Activated CD8-positive, alpha-beta memory T cell treated with anti-CD3 and anti-CD28 coated beads, Interleukin-2, amount 50 U/mL, for 24 hours (primary cell): ENCODE data around the gene SARNP.

Source experiments
- DNase-seq: peaks from one replicate; pipeline ENCODE4 v3.0.0-alpha.2; 2020; ENCODE audit errors: extremely low read depth

SARNP gene

DNA sequence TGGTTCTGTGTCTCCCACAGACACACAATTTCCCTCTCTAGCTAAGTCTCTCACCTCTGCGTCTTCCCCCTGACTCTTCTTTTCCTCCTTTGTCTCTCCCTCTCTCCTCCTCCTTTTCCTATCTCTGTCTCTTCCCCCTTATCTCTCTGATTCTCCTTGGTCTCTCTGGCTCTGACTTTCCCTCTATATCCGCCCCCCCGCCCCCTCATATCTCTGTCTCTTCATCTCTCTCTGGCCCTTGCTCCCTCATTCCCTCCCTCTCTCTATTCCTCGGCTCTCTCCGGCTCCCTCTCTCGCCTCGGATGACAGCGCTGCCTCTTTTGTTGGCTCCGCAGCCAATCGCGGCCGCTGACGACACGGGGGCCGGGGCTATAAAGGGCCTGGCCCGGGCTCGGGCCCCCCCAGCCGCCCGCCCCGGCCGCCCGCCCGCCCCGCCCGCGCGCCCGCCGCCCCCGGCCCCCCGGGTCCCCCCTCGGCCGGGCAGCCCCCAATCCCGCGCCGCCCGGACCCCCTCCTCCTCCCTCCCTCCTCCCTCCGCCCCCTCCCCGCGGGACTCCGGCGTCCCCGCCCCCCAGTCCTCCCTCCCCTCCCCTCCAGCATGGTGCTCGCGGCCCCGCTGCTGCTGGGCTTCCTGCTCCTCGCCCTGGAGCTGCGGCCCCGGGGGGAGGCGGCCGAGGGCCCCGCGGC, 74.7 kb downstream of the SARNP start, which contains the start of gene GDF11:
Gene GDF11, plus strand, starts transcription at position 404 of the 687 bp plus-strand sequence. Its CDS starts 195 bp downstream, at position 599.
- no peak for DNase-seq

DNA sequence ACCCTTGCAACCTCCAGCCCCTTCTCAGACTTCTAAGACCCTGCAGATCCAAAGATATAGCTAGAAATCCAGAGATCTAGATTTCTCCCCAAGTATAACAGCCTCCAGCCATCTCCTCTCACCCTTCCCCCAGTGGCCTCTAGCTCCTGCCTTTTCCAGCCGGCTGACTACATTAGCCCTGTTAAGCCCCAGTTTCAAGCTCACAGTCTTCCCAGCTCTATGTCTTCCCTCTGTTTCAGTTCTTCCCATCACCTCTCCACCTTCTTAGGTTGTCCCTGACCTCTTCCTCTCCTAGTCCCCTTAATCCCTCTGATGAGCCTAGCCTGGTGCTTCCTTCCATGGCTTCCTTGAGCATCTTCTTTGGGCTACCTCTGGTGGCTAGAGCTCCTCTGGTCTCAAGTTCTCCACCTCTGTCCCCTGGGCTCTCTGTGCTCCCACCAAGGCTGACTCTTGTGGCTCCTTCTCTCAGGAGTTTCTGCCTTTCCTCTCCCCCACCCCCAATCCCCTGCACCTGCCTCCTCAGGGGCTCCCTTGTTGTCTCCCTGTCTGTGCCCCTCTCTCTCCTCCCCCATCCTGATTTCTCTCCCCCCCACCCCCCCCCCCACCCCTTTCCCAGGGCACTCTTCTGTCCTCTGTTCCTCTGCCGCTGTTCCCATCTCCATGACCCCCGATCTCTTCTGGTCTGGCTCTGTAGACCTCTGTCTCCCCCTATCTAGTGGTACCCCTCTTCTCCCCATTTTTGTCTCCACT, 75.4 kb downstream of the SARNP start:
- no peak for DNase-seq

DNA sequence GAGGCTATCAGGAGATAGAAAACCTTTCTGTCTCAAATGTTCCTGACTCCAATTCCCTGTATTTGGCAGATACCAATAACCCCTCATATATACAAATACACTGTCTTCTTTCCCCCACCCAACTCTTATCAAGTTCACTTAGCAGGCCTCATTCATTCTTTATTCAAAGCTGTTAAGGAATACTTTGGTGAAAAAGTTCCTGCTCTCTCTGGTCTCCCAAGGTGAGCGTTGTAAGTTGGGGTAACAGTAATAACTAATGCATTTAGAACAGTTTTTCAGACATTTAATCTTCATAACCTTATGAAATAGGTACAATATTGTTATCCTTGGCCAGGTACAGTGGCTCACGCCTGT, 78.5 kb downstream of the SARNP start:
- DNase-seq = no peak

DNA sequence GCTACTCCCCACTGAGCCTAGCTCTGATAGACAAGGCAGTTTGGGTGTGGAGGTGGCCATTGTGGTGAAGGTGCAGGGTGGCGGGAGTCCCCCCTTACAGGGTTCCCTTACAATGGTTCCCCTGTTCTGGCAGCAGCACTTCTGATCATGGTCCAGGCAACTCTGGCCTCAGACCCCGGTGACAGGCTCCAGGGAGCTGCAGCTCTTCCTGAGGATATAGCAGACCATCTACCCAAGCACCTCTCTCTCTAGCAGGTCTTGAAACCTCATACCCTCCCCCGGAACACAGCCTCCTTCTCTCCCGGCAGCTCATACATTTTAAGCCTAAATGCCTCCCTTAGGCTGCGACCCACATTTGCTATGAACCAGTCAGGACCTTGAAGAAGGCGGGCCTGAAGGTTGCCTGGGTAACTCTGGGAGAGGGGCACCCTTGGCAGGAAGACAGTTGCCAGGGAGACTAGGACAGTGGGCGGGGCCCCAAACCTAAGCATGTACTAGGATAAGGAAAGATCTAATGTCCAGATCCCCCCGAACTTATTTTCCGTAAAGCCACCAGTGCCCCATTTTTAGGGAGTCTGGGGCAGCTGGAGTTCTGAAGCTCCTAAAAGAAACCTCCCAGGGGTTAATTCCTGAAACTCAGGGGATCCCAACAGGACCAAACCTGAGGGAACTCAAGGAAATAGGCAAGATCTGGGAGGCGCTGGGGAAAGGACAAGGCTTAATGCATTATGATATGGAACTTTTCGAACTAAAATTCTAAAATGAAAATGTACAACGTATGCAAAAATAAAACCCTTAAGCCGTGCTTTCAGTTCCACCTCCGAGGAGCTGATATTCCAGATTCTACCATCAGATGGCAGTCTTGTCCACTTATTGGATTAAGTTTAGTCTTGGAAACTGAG, 79.2 kb downstream of the SARNP start:
- no peak for DNase-seq

DNA sequence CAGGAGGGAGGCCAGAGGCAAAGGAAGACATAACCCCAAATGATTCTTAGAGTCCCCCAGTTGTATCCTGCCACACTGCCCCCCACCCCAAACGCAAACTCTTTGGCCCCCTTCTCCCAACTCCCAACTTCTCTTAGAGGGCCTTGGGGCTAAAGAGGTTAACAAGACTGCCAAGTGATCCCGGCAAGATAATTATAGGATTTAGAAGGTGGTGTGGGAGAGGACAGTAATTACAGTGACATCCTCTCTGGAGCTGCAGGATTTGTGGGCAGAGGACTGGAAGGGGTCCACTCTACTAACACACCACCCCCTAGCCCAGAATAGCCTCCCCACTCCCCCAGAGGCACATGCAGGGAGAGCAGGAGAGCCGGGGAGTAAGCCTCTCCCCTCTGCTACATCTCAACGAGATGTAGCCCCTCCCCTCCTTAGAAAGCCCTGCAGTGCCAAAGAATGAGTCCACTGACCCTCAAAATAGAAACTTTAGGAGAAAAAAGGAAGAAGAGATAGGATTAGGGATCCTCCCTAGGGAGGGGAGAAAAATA, 79.9 kb downstream of the SARNP start:
- no peak for DNase-seq

DNA sequence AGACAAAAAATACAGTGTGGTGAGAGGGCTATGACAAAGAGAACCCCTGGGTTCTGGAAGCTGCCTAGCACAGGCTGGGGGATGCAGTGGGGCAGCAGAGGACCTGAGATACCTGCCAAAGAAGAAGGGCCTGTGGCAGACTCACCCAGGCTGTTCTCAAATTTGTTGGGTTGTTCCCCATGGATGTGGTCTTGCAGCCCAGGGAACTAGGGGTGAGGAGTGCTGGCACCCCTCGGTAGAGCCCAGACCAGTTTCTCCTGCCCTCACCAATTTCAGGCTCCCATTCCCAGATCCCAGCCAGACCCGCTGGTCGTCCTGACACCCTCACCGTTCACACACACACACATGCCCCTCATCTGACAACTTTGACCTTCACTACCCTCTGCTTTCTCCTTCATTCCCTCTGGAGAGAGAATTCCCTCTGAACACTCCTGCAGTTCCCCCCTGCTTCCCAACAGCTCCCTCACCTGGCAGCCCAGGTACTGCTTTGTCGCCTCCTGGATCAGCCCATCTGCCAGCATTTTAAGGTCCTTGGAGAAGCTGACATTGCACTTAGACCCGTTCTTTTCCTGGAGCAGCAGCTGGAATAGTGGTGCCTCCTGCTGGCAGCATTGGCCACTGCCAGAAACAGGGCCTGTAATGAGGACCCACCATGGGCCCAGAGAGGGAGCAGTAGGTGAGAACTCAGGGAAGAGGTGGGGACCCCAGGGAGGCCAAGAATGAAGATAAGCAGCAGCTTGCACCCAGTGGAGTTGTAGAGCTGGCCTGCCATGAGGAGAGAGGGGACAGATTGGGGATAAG, 80.5 kb downstream of the SARNP start:
- DNase-seq = no peak

DNA sequence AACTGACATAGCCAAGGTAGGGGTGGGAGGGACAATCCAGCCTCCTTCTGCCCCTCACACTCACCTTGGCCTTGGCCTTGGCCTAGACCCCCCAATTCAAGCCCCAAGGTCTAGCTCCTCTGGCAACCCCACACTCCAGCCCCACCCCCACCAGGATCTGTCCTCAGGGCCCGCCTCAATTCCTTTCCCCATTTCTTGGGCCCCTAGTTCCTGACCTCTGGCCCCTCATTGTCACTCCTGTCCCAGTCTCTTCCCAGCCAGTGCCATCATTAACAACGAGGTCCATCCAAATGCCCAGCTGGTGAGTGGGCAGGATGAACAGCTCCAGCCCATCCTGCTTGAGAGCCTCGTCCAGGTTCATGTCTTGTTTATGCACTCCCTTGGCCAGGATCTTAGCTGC, 81.4 kb downstream of the SARNP start:
- DNase-seq = no peak

DNA sequence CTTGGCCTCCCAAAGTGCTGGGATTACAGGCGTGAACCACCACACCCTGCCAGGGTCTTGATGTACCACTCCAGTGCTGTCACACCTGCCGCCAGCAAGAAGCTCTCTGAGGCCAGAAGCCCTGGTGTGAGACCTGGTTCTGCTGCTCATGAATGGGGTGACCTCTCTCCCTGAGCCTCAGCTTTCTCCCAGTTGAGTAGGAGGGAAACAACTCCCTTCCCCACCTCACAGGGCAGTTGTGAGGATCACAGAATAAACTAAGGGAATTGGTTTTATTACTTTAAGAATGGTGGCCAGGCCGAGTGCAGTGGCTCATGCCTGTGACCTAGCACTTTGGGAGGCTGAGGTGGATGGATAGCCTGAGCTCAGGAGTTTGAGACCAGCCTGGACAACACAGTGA, 82.9 kb downstream of the SARNP start:
- no peak for DNase-seq

DNA sequence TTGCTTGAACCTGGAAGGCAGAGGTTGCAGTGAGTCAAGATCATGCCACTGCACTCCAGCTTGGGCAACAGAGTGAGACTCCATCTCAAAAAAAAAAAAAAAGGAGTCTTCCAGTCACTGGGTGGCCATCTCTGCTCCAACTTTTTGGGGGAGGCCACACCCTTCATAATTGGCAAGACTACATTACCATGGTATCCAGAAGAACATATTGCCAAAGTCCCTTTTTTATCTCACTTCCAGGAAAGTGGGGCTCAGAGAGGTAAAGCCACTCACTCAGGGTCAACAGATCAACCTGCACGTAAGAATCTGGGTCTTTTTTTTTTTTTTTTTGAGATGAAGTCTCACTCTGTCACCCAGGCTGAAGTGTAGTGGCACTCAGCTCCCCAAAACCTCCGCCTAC, 83.7 kb downstream of the SARNP start:
- no peak for DNase-seq

DNA sequence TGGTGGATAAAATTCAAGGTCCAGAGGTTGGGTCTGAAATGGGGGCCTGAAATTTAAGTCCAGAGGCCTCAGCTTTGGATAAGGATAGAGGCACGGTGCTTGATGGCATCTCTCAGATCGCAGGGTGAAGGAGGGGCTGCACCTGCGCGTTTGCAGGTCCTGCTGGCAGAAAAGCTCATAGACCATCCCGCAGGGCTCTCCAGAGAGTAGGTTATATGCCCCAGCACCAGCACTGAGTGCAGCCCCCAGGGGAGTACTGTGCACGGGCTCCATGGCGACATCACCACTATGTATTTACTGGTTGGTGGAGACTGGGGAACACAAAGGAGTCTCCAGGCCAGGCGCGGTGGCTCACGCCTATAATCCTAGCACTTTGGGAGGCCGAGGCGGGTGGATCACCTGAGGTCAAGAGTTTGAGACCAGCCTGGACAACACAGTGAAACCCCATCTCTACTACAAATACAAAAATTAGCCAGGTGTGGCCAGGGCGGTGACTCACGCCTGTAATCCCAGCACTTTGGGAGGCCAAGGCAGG, 84.4 kb downstream of the SARNP start:
- DNase-seq = no peak

DNA sequence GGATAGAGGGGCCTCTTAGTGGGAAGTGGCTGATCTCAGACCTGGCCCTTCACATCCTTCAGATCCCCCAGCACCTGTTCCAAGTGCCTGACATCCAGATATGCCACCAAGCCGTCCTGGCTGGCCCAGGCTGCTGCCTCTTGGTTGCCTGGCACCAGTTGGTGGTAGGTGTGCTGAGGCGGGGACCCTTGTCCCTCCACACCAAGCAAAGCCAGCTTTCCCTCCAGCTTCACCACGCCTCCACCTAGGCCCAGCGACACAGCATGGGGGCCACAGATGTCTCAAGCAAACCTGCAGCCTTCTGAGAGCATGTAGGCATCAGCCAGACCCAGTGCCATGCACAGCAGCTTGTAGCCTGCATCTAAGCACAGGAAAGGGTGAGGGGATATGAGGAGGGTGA, 85.2 kb downstream of the SARNP start:
- no peak for DNase-seq

DNA sequence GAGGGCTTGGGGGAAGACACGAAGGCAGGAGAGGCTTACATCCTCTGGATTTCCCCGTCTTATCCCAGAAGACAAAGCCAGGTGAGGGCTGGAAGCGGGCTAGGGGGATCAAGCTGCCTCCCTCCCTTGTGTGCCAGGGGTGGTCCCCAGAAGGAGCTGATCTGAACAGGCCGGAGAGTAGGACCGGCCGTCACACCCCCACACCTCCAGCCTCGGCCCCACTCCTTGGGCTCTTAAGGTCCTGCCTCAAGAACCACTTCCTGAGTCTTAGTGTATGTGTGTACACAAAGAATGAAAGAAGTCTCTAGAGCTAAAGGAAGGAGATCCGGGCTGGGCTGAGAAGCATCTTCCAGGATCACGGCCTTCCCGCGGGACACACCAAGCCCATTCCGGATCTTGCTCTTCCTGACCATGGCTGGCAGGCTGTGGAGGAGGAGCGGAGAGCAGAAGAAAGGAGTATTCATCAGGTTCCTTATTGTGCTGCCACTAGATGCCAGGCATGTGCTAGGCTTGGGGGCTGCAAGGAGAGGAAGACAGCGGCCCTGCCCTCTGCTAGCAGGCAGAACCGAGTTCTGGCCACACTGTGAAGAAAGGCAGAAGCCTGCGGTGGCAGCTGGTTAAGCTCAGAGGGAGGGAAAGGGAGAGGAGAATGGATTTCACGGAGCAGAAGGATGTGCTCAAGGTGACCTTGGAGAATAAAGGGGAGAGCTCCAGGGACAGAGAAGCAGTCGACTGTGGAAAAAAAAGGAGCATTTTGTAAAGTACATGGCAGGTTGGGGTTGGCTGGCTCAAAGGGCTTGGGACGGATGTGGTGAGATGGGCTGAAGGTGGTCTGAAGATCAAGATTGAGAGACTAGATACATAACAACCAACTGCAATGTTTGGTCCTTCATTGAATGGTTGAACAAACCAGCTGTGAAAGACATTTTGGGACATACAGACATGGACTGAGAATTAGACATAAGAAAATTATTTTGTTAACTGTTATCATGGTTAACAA, 87.4 kb downstream of the SARNP start:
- DNase-seq = no peak

DNA sequence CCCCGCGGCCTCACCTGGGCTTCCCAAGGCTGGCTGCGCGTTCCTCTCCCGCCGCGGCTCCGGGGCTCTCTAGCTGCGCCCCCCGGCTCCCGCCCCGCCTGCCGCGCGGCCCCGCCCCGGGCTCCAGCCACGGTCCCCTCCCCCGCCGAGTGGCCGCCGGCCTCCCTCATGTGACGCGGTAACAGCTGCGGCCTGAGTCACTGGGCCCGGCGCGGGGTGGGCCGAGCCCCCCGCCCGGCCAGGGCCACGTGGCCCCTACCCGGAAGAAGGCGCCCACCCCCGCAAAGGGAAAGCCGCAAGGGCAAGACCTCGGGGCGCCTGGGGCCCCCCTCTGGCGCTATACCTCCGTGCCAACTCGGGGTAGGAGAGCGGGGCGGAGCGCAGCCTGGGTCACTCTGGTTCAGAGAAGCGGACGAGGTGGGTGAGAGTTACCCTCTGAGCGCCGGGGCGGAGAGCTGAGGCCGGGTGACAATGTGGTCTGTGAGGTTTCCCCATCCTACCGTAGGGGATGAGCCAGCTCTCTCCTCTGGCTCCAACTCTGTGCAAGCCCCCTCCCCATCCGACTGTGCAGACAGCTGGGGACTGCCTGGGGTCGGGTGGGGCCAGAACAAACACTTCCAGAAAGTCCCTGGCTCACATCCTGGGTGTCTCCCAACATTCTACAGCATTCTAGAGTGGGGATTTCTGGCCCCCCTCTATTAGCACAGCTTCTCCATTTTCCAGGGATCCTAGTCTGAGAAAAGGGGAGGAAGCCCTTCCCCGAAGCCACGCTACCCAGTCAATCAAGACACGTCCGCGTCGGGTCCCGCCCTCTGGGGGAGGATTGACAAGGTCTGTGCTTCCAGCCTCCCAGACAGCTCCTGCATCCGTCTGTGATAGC, 88.3 kb downstream of the SARNP start, which contains the start of gene CD63:
Gene CD63, minus strand, starts transcription at position 71 of the 880 bp plus-strand sequence. CDS start 668 bp downstream, outside the sequence.
- no peak for DNase-seq

DNA sequence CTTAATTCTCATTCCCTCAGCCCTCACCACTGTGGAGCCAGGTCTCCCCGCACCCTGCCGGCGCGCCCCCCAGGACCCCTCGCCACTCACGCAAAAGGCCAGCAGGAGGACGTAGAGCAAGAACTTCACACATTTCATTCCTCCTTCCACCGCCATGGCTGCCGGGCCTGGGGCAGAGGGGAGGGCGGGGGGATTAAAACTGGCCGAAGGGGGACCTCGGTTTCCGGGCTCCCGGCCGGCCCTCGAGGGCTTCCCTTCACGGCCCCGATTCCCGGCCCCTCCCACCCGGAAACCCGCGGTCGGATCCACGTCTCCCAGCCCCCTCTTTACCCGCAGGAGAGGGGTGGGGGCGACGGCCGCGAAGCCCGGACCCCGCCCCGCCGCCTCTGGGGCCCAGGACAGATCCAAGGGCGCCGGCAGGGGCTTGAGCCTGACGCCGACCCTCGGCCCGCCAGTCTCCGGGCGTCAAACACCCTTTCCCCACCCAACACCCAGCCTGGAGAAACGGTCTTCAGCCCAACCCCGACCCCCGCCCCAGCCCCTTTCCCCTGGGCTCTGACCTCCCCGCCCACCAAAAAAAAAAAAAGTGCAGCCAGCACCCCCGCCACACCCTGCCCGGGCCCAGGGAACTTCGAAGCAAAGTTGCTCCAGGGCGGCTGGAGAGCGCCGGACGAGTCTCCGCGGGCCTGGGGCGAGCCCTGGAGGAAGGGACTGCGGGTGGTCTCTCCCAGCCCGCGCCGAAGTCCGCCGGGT, 89.2 kb downstream of the SARNP start:
- DNase-seq = no peak

DNA sequence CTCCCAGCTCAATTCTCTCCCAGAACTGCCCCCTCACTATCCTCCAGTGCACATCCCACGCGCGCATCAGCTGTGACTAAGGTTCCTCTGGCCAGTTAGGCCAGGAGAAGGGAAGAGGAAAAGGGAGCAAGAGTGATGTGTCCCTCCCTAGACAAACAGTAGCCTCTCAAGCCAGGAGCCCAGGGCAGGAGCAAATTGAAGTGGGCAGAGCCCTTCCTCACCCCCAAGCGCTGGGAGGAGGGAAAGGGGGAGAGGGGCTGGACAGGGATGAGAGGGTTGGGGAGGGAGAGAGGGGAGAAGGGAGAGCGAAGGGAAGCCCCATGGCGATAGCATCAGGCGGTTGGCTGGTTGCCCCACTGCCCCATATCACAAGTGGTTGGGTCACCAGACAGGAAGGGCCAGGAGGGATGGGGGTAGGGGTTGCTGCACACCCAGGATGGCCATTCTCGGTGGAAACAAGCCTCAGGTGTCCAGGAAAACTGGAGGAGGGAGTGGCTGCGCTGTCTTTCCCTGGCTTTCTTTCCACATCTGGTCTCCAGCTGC, 89.8 kb downstream of the SARNP start:
- DNase-seq = no peak

DNA sequence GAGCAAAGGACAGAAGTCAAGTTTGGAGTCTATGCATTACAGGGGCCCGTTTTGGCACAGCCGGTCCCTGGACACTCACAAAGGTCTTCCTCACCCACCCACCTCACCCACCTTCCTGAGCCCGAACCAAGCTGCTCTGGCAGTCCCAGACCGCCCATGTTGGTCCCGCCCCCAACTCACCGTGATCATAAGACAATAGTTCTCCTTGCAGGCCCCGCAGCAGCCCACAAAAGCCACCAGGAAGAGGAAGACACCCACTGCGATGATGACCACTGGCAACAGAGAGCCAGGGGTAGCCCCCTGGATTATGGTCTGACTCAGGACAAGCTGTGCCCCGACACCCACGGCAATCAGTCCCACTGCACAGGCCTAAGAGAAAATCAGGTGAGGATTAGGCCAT, 90.6 kb downstream of the SARNP start:
- DNase-seq = no peak

DNA sequence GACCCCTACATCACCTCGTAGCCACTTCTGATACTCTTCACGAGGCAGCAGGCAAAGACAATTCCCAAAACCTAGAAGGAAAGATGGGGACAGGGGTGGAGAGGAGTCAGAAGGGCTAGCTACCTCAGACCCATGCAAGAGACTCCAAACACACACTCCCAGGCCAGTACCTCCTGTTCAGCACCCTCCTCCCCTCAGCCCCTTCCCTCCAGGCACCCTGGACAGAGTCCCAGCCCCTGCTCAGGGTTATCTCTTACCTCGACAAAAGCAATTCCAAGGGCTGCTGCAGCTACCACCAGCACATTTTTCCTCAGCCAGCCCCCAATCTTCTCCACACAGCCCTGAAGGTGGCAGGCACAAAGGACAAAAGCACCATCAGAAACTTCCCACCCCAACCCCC, 92.0 kb downstream of the SARNP start:
- no peak for DNase-seq

DNA sequence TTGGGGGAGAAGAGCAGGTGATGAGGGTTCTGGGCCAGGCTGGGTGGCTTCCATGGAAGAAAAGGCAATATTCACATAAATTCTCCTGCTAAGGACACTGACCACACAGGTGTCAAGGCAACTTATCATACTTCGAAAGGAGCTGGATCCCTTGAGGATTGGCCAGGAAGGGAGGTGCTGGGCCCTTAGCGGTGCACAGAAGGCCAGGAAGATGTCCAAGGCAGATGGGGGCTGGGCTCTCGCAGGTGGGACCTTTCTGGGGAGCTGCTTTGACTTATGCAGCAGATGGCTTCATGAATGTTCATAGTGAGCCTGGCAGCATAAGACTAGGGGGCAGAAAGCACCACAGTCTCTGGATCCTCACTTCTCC, 92.6 kb downstream of the SARNP start:
- no peak for DNase-seq
